ENCODE measurements around the gene FYB1. TPM values are rescaled to one million over a fixed set of nuclear protein-coding genes. Genes with fewer than 3 reads are reported as not detected.

The FYB1 gene
- total RNA-seq, 1 donor from 2014 or later: 0.11 TPM

DNA sequence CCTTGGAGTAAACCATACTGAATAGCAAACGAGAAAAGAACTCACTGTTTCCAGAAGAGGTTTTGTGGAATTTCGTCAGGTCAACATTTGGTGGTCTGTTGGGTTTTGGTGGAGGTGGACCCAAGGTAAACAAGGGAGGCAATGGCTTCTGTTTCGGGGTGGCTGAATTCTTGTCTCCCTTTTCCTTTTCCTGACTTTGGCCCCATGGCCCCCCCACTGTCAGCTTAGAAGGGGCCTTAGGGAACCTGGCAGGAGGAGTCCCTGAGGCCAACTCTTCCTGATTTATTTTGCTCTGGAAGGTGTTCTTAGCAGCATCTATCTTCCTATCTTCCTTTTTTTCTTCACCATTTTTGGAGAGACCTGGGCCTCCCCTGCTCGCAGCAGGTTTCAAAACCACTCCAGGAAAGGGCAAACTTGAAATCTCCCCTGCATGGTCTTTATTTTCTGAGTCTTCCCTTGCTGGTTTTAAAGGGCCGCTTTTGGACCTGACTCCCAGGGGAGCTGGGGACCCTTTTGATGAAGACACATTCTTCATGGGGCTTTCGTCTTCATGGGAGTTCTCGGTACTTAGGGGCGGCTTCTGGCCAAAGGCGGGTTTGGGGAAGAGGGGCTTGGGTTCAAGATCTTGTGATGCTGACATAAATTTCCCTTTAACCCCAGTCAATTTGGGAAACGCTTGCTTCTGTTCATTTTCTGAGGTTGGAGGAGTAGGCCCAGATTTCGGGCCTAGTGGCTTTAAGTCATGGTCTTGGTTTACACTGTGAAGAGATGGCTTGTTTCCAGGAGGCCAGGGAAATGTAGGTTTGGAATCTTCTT, 17.4 kb downstream of the FYB1 start:
- Histone ChIP-seq H3K4me2 (ENCODE audit: low read length) (no peak overlapping the region), H3K9me3 (ENCODE audit: insufficient read depth, low read depth, low read length) (no peaks in the 10 kb centered on the region), H3K4me3 (ENCODE audit: insufficient read depth, low read depth, low read length) (no peak overlapping the region), H3K27ac (ENCODE audit: low read depth, low read length) (no peak overlapping the region), H3K36me3 (ENCODE audit: insufficient read depth, low read length) (no peaks in the 10 kb centered on the region), H3K9ac (ENCODE audit: low read length) (no peak overlapping the region), H3K4me1 (ENCODE audit: insufficient read depth, low read length) (no peaks in the 10 kb centered on the region), H4K20me1 (ENCODE audit: insufficient read depth, low read length) (no peaks in the 10 kb centered on the region), H2AFZ (ENCODE audit: low read depth, low read length) (no peak overlapping the region), H3K79me2 (ENCODE audit: insufficient read depth, low read length) (no peaks in the 10 kb centered on the region), H3K27me3 (ENCODE audit: insufficient read depth, low read length) (no peaks in the 10 kb centered on the region)
- TF ChIP-seq, protein P1, sequence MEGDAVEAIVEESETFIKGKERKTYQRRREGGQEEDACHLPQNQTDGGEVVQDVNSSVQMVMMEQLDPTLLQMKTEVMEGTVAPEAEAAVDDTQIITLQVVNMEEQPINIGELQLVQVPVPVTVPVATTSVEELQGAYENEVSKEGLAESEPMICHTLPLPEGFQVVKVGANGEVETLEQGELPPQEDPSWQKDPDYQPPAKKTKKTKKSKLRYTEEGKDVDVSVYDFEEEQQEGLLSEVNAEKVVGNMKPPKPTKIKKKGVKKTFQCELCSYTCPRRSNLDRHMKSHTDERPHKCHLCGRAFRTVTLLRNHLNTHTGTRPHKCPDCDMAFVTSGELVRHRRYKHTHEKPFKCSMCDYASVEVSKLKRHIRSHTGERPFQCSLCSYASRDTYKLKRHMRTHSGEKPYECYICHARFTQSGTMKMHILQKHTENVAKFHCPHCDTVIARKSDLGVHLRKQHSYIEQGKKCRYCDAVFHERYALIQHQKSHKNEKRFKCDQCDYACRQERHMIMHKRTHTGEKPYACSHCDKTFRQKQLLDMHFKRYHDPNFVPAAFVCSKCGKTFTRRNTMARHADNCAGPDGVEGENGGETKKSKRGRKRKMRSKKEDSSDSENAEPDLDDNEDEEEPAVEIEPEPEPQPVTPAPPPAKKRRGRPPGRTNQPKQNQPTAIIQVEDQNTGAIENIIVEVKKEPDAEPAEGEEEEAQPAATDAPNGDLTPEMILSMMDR (IDR thresholded peaks at IDR 0.05; ENCODE audit: insufficient read depth, low read depth, low read length): no peak
- no peak for TF ChIP-seq EZH2 (IDR thresholded peaks at IDR 0.05; ENCODE audit: insufficient read depth, low read length)
- H3K27ac Mint-ChIP-seq (ENCODE audit: unreplicated experiment): peak overlapping the region; percentile 15
- H3K36me3 Mint-ChIP-seq (ENCODE audit: low read depth, unreplicated experiment): no peaks in the 10 kb centered on the region
- FAIRE-seq: no peak
- no peak overlapping the region for H3K4me3 Mint-ChIP-seq (ENCODE audit: unreplicated experiment)
- peaks cover 3% of the 10 kb centered on the region for H3K27me3 Mint-ChIP-seq (ENCODE audit: low read depth, unreplicated experiment)
- DNase-seq (ENCODE audit: low read depth): no peak
- no peaks in the 10 kb centered on the region for H3K9me3 Mint-ChIP-seq (ENCODE audit: unreplicated experiment)
- peaks cover 5% of the 10 kb centered on the region for H3K4me1 Mint-ChIP-seq (ENCODE audit: low read depth, unreplicated experiment)

- Histone ChIP-seq H3K27ac (ENCODE audit: low read depth, low read length) (no peak overlapping the region), H3K36me3 (ENCODE audit: insufficient read depth, low read length) (no peaks in the 10 kb centered on the region), H4K20me1 (ENCODE audit: insufficient read depth, low read length) (no peaks in the 10 kb centered on the region), H3K4me3 (ENCODE audit: insufficient read depth, low read depth, low read length) (no peak overlapping the region), H3K4me2 (ENCODE audit: low read length) (no peak overlapping the region), H3K79me2 (ENCODE audit: insufficient read depth, low read length) (no peaks in the 10 kb centered on the region), H3K9ac (ENCODE audit: low read length) (no peak overlapping the region), H3K4me1 (ENCODE audit: insufficient read depth, low read length) (no peaks in the 10 kb centered on the region), H2AFZ (ENCODE audit: low read depth, low read length) (no peak overlapping the region), H3K27me3 (ENCODE audit: insufficient read depth, low read length) (no peaks in the 10 kb centered on the region), H3K9me3 (ENCODE audit: insufficient read depth, low read depth, low read length) (no peaks in the 10 kb centered on the region)
- peak overlapping the region; percentile 15 for H3K27ac Mint-ChIP-seq (ENCODE audit: unreplicated experiment)
- no peak for TF ChIP-seq EZH2 (IDR thresholded peaks at IDR 0.05; ENCODE audit: insufficient read depth, low read length)
- TF ChIP-seq, protein P1 (IDR thresholded peaks at IDR 0.05; ENCODE audit: insufficient read depth, low read depth, low read length): no peak
- H3K27me3 Mint-ChIP-seq (ENCODE audit: low read depth, unreplicated experiment): peaks cover 3% of the 10 kb centered on the region
- peaks cover 10% of the 10 kb centered on the region for H3K4me1 Mint-ChIP-seq (ENCODE audit: low read depth, unreplicated experiment)
- FAIRE-seq: no peak
- no peak overlapping the region for H3K4me3 Mint-ChIP-seq (ENCODE audit: unreplicated experiment)
- no peaks in the 10 kb centered on the region for H3K36me3 Mint-ChIP-seq (ENCODE audit: low read depth, unreplicated experiment)
- H3K9me3 Mint-ChIP-seq (ENCODE audit: unreplicated experiment): no peaks in the 10 kb centered on the region
- no peak for DNase-seq (ENCODE audit: low read depth)
These were observed 18.1 kb downstream of the FYB1 start for GRCh38 chr5:39201160-39201780.

GRCh38 chr5:39200081-39200480, 19.3 kb downstream of the FYB1 start:
- no peak overlapping the region for H3K4me2 ChIP-seq (ENCODE audit: low read length)
- H3K4me1 ChIP-seq (ENCODE audit: insufficient read depth, low read length): no peaks in the 10 kb centered on the region
- H3K27me3 Mint-ChIP-seq (ENCODE audit: low read depth, unreplicated experiment): peaks cover 3% of the 10 kb centered on the region
- no peak for FAIRE-seq
- H3K36me3 Mint-ChIP-seq (ENCODE audit: low read depth, unreplicated experiment): no peaks in the 10 kb centered on the region
- no peak overlapping the region for H3K9ac ChIP-seq (ENCODE audit: low read length)
- H3K27ac ChIP-seq (ENCODE audit: low read depth, low read length): no peak overlapping the region
- H3K9me3 Mint-ChIP-seq (ENCODE audit: unreplicated experiment): no peaks in the 10 kb centered on the region
- no peak overlapping the region for H3K4me3 Mint-ChIP-seq (ENCODE audit: unreplicated experiment)
- H3K9me3 ChIP-seq (ENCODE audit: insufficient read depth, low read depth, low read length): no peaks in the 10 kb centered on the region
- H3K79me2 ChIP-seq (ENCODE audit: insufficient read depth, low read length): no peaks in the 10 kb centered on the region
- H4K20me1 ChIP-seq (ENCODE audit: insufficient read depth, low read length): no peaks in the 10 kb centered on the region
- TF ChIP-seq, protein P1 (IDR thresholded peaks at IDR 0.05; ENCODE audit: insufficient read depth, low read depth, low read length): no peak
- no peak for TF ChIP-seq EZH2 (IDR thresholded peaks at IDR 0.05; ENCODE audit: insufficient read depth, low read length)
- no peak for DNase-seq (ENCODE audit: low read depth)
- no peaks in the 10 kb centered on the region for H3K27me3 ChIP-seq (ENCODE audit: insufficient read depth, low read length)
- peaks cover 11% of the 10 kb centered on the region for H3K4me1 Mint-ChIP-seq (ENCODE audit: low read depth, unreplicated experiment)
- no peak overlapping the region for H3K27ac Mint-ChIP-seq (ENCODE audit: unreplicated experiment)
- no peak overlapping the region for H3K4me3 ChIP-seq (ENCODE audit: insufficient read depth, low read depth, low read length)
- H3K36me3 ChIP-seq (ENCODE audit: insufficient read depth, low read length): no peaks in the 10 kb centered on the region
- no peak overlapping the region for H2AFZ ChIP-seq (ENCODE audit: low read depth, low read length)
